ENCODE results near the gene FBLN2.
"Not testable (repeated sequence)": the region's sequence is repeated elsewhere in the genome, so short reads cannot be mapped to it uniquely, and the experiment has no call there.

DNA sequence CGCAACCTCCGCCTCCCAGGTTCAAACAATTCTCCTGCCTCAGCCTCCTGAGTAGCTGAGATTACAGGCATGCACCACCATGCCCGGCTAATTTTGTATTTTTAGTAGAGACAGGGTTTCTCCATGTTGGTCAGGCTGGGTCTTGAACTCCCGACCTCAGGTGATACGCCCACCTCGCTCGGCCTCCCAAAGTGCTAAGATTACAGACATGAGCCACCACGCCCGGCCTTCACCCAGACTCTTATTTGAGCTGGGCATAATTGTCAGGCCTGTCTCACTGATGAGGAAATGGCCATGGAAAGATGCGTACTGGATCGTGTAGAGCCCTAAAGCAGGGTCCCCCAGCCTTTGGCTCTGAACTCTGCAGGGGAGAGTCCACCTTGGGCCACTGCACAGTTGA lies 49.7 kb upstream of the FBLN2 start:
- TF ChIP-seq, protein P1, sequence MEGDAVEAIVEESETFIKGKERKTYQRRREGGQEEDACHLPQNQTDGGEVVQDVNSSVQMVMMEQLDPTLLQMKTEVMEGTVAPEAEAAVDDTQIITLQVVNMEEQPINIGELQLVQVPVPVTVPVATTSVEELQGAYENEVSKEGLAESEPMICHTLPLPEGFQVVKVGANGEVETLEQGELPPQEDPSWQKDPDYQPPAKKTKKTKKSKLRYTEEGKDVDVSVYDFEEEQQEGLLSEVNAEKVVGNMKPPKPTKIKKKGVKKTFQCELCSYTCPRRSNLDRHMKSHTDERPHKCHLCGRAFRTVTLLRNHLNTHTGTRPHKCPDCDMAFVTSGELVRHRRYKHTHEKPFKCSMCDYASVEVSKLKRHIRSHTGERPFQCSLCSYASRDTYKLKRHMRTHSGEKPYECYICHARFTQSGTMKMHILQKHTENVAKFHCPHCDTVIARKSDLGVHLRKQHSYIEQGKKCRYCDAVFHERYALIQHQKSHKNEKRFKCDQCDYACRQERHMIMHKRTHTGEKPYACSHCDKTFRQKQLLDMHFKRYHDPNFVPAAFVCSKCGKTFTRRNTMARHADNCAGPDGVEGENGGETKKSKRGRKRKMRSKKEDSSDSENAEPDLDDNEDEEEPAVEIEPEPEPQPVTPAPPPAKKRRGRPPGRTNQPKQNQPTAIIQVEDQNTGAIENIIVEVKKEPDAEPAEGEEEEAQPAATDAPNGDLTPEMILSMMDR (IDR thresholded peaks at IDR 0.05) = not testable (repeated sequence)
- TF ChIP-seq POLR2A (IDR thresholded peaks at IDR 0.05) = not testable (repeated sequence)
